HG03521 (cell line): ENCODE data around the gene RAB1B.
"Not testable (repeated sequence)": the region's sequence is repeated elsewhere in the genome, so short reads cannot be mapped to it uniquely, and the experiment has no call there.

ENCODE experiments used
- ATAC-seq: cut with Tn5 transposase; IDR thresholded peaks from one replicate; pipeline ENCODE4 v1.9.1; 2021; ENCODE audit warnings: mild to moderate bottlenecking, moderate library complexity; ENCODE audit not compliant: unreplicated experiment

The RAB1B gene

GRCh38 chr11:66266378-66267038, 1.9 kb upstream of the RAB1B start:
- no peak for ATAC-seq

GRCh38 chr11:66267039-66267378, 1.4 kb upstream of the RAB1B start:
- ATAC-seq, result no peak

- ATAC-seq, result peak; percentile 36
Observed at GRCh38 chr11:66267379-66268243, 828 bp upstream of the RAB1B start.

GRCh38 chr11:66268952-66269905, 790 bp downstream of the RAB1B start:
- ATAC-seq, result no peak

- no peak for ATAC-seq
Observed at GRCh38 chr11:66271816-66272215, 3.4 kb downstream of the RAB1B start.

GRCh38 chr11:66272596-66272995, 4.2 kb downstream of the RAB1B start:
- ATAC-seq, result no peak

GRCh38 chr11:66274219-66274618, 5.8 kb downstream of the RAB1B start:
- ATAC-seq, result no peak

- no peak for ATAC-seq
Observed at GRCh38 chr11:66275396-66275795, 7.0 kb downstream of the RAB1B start.

GRCh38 chr11:66275984-66276612, 7.7 kb downstream of the RAB1B start:
- no peak for ATAC-seq

- not testable (repeated sequence) for ATAC-seq
Observed at GRCh38 chr11:66276619-66277018, 8.2 kb downstream of the RAB1B start.

- ATAC-seq, result not testable (repeated sequence)
Observed at GRCh38 chr11:66277064-66277463, 8.6 kb downstream of the RAB1B start.

GRCh38 chr11:66277471-66278362, 9.3 kb downstream of the RAB1B start, which contains the start of gene CNIH2:
TSS of gene CNIH2 (plus strand) at chr11:66278175. CDS start at chr11:66278457, 282 bp downstream.
- no peak for ATAC-seq

- no peak for ATAC-seq
Observed at GRCh38 chr11:66278363-66279091, 10.1 kb downstream of the RAB1B start.

- no peak for ATAC-seq
Observed at GRCh38 chr11:66279092-66279734, 10.8 kb downstream of the RAB1B start.

GRCh38 chr11:66280428-66280827, 12.0 kb downstream of the RAB1B start:
- ATAC-seq, result no peak

- no peak for ATAC-seq
Observed at GRCh38 chr11:66281001-66281400, 12.6 kb downstream of the RAB1B start.

GRCh38 chr11:66281776-66282467, 13.5 kb downstream of the RAB1B start:
- no peak for ATAC-seq
